Measurements from ENCODE around the gene GRPEL1. TPM values are rescaled to one million over a fixed set of nuclear protein-coding genes. Genes with fewer than 3 reads are reported as not detected.

GRPEL1 gene
- total and polyA plus RNA-seq, 10 of the 15 experiments (the other 5 are each of a cell fraction or from before 2014, with no cell fraction given) = 30.8 to 119 (median 67.6) TPM

GRCh38 chr4:7062816-7063215 is 5.0 kb downstream of the GRPEL1 start:
- Histone ChIP-seq H2AFZ (ENCODE audit: control insufficient read depth, low read depth, low read length) (no peak overlapping the region), H3K9ac (ENCODE audit: control insufficient read depth, insufficient read depth, low read length) (no peak overlapping the region), H3K27me3 (replicated peaks in 1 of 2; ENCODE audit: control insufficient read depth in 2 of 2, insufficient read depth in 2 of 2, low read length in 1 of 2) (no peaks in the 10 kb centered on the region), H3K4me3 (no peak overlapping the region), H4K20me1 (ENCODE audit: control insufficient read depth, insufficient read depth) (peaks cover 7% of the 10 kb centered on the region; the same call in 1 of the 2 replicates), H3K79me2 (ENCODE audit: control insufficient read depth, insufficient read depth, low read length) (peaks cover 37% of the 10 kb centered on the region), H3K4me1 (ENCODE audit: control insufficient read depth, insufficient read depth, low read length) (peaks cover 18% of the 10 kb centered on the region), H3K27ac (ENCODE audit: control insufficient read depth, insufficient read depth) (no peak overlapping the region), H3K4me2 (ENCODE audit: control insufficient read depth, insufficient read depth) (no peak overlapping the region), H3K36me3 (ENCODE audit: control insufficient read depth in 2 of 2, insufficient read depth in 2 of 2, low read length in 1 of 2) (peaks cover 13 to 32% of the 10 kb centered on the region in 2 experiments), H3K9me3 (replicated peaks; ENCODE audit: control insufficient read depth, insufficient read depth, low read length) (no peaks in the 10 kb centered on the region)
- FAIRE-seq (no peak), DNase-seq (ENCODE audit: low read depth, low spot score) (no peak), ATAC-seq (no peak)
- 98% methylated on average over 3 of the region's 4 CpGs for WGBS (ENCODE audit: insufficient coverage, insufficient replicate concordance, low lambda C conversion rate, missing lambda C conversion rate)
- ChIA-PET RAD21 (ENCODE audit: unreplicated experiment) (interaction anchor here (0.7 kb wide), 1 partner anchor 295 kb away, joined by 6 read pairs; no protein-coding TSS in a partner anchor), POLR2A (interaction anchor here (0.7 to 1.4 kb wide), 3 partner anchors 8 to 389 kb away, joined by 3 to 6 read pairs (median 5); no protein-coding TSS in a partner anchor), SMC1A (ENCODE audit: uncharacterized antibody, unreplicated experiment) (interaction anchor here (0.8 to 1.6 kb wide), 2 partner anchors 8 to 343 kb away, joined by 3 to 5 read pairs; no protein-coding TSS in a partner anchor), CTCF (interaction anchor here (0.7 to 11.2 kb wide), 3 partner anchors 8 to 20 kb away, joined by 3 to 210 read pairs (median 4); partner anchors contain the start of gene TADA2B)
- intact Hi-C loops (cut with micrococcal nuclease; ENCODE audit: unreplicated experiment) (no loop called here), in situ Hi-C loops (cut with MboI) (no loop called here)
- no peak for TF ChIP-seq NRF1 (conservative IDR thresholded peaks at IDR 0.05; ENCODE audit: low read depth, low read length)
- TF ChIP-seq CREB1 (IDR thresholded peaks at IDR 0.05; ENCODE audit: low read depth) = no peak
- TF ChIP-seq YBX1 (IDR thresholded peaks at IDR 0.05) = no peak
- no peak for TF ChIP-seq RBBP5 (conservative IDR thresholded peaks at IDR 0.05)
- TF ChIP-seq ZNF622 (IDR thresholded peaks at IDR 0.05) = no peak
- TF ChIP-seq BCL3 (IDR thresholded peaks at IDR 0.05; ENCODE audit: borderline replicate concordance, insufficient read depth, low read depth, low read length, poor library complexity, severe bottlenecking) = no peak
- no peak for TF ChIP-seq IRF3 (IDR thresholded peaks at IDR 0.05)
- no peak for TF ChIP-seq RAD21 (IDR thresholded peaks at IDR 0.05; ENCODE audit: insufficient read depth, low read depth, low read length)
- TF ChIP-seq PML (IDR thresholded peaks at IDR 0.05; ENCODE audit: low read length) = no peak
- no peak for TF ChIP-seq ZNF24 (IDR thresholded peaks at IDR 0.05)
- TF ChIP-seq ZNF592 (IDR thresholded peaks at IDR 0.05) = no peak
- TF ChIP-seq EED (IDR thresholded peaks at IDR 0.05; ENCODE audit: low read depth) = no peak
- no peak for TF ChIP-seq BMI1 (IDR thresholded peaks at IDR 0.05; ENCODE audit: borderline replicate concordance)
- no TSS peak for BruUV-seq (replicated peaks)
